H9 (cell line): Measurements from ENCODE around the gene PPAN. TPM values are rescaled to one million over a fixed set of nuclear protein-coding genes. Genes with fewer than 3 reads are reported as not detected.

Source experiments
- DNase-seq: peaks from one replicate; pipeline ENCODE4 v3.0.0-alpha.2; 2017
- H2AFZ ChIP-seq: one replicate; pipeline ENCODE4 v1.6.1; 2013; ENCODE audit warnings: mild to moderate bottlenecking, low read length, control low read depth, moderate library complexity
- H2AK5ac ChIP-seq: 2 replicates; pipeline ENCODE4 v1.6.1; 2013; ENCODE audit warnings: low read length, control low read depth, mixed read lengths; ENCODE audit not compliant: insufficient read length
- H2BK120ac ChIP-seq: one replicate; pipeline ENCODE4 v1.6.1; 2013; ENCODE audit warnings: low read depth, mild to moderate bottlenecking, low read length, control low read depth, inconsistent platforms; ENCODE audit not compliant: poor library complexity, severe bottlenecking
- H2BK12ac ChIP-seq: 2 replicates; pipeline ENCODE4 v1.6.1; 2013; ENCODE audit warnings: low read length, control low read depth, mixed read lengths, low read depth; ENCODE audit not compliant: insufficient read length
- H2BK15ac ChIP-seq: 2 replicates; pipeline ENCODE4 v1.6.1; 2013; ENCODE audit warnings: low read depth, low read length, control low read depth
- H2BK20ac ChIP-seq: one replicate; pipeline ENCODE4 v1.6.1; 2013; ENCODE audit warnings: low read depth, mild to moderate bottlenecking, low read length, control low read depth, inconsistent platforms; ENCODE audit not compliant: poor library complexity, severe bottlenecking
- H2BK5ac ChIP-seq: 2 replicates; pipeline ENCODE4 v1.6.1; 2013; ENCODE audit warnings: low read length, control low read depth, mixed read lengths; ENCODE audit not compliant: insufficient read length
- H3K14ac ChIP-seq: 2 replicates; pipeline ENCODE4 v1.6.1; 2013; ENCODE audit warnings: low read length, control low read depth; ENCODE audit not compliant: insufficient read depth
- H3K18ac ChIP-seq: 2 replicates; pipeline ENCODE4 v1.6.1; 2013; ENCODE audit warnings: low read depth, mild to moderate bottlenecking, mixed read lengths, low read length, control low read depth; ENCODE audit not compliant: insufficient read length
- H3K23ac ChIP-seq: 2 replicates; pipeline ENCODE4 v1.6.1; 2013; ENCODE audit warnings: low read length, control low read depth, mixed read lengths, low read depth; ENCODE audit not compliant: insufficient read length
- H3K23me2 ChIP-seq: 2 replicates; pipeline ENCODE4 v1.6.1; 2013; ENCODE audit warnings: low read depth, mild to moderate bottlenecking, mixed read lengths, low read length, control low read depth; ENCODE audit not compliant: insufficient read length, poor library complexity, severe bottlenecking
- H3K27ac ChIP-seq: 2 replicates; pipeline ENCODE4 v1.5.1; 2013; ENCODE audit warnings: low read length, control low read depth, mixed read lengths, low read depth; ENCODE audit not compliant: insufficient read length
- H3K27me3 ChIP-seq: 2 replicates; pipeline ENCODE4 v1.6.1; 2013; ENCODE audit warnings: low read length, control low read depth, inconsistent platforms; ENCODE audit not compliant: insufficient read depth
- H3K4ac ChIP-seq: 2 replicates; pipeline ENCODE4 v1.6.1; 2013; ENCODE audit warnings: low read depth, mild to moderate bottlenecking, control low read depth, inconsistent platforms, low read length, moderate library complexity
- H3K4me1 ChIP-seq: 2 replicates; pipeline ENCODE4 v1.6.1; 2013; ENCODE audit warnings: low read length, control low read depth, inconsistent platforms; ENCODE audit not compliant: insufficient read depth
- H3K4me2 ChIP-seq: 2 replicates; pipeline ENCODE4 v1.6.1; 2013; ENCODE audit warnings: low read length, control low read depth, mixed read lengths; ENCODE audit not compliant: insufficient read length, insufficient read depth
- H3K56ac ChIP-seq: 2 replicates; pipeline ENCODE4 v1.6.1; 2013; ENCODE audit warnings: low read depth, mild to moderate bottlenecking, mixed read lengths, low read length, control low read depth; ENCODE audit not compliant: insufficient read length
- H3K79me1 ChIP-seq: 2 replicates; pipeline ENCODE4 v1.6.1; 2013; ENCODE audit warnings: low read depth, mild to moderate bottlenecking, moderate library complexity, low read length, control low read depth, inconsistent platforms; ENCODE audit not compliant: insufficient read depth, poor library complexity, severe bottlenecking
- H3K79me2 ChIP-seq: 2 replicates; pipeline ENCODE4 v1.6.1; 2013; ENCODE audit warnings: low read length, control low read depth, inconsistent platforms; ENCODE audit not compliant: insufficient read depth
- H3K9ac ChIP-seq: 2 replicates; pipeline ENCODE4 v1.6.1; 2013; ENCODE audit warnings: low read length, control low read depth, mixed read lengths; ENCODE audit not compliant: insufficient read length; ENCODE audit errors: extremely low read depth
- H3K9me3 ChIP-seq: one replicate; pipeline ENCODE4 v1.6.1; 2013; ENCODE audit warnings: low read depth, low read length, inconsistent platforms; ENCODE audit not compliant: control insufficient read depth
- H3T11ph ChIP-seq: one replicate; pipeline ENCODE4 v1.6.1; 2013; ENCODE audit warnings: mild to moderate bottlenecking, low read length, control low read depth, inconsistent platforms
- H4K20me1 ChIP-seq: one replicate; pipeline ENCODE4 v1.6.1; 2013; ENCODE audit not compliant: control insufficient read depth, insufficient read length, insufficient read depth
- H4K5ac ChIP-seq: 2 replicates; pipeline ENCODE4 v1.6.1; 2013; ENCODE audit warnings: low read depth, mild to moderate bottlenecking, mixed read lengths, low read length, control low read depth; ENCODE audit not compliant: insufficient read length
- H4K8ac ChIP-seq: replicated peaks from 2 replicates; pipeline ENCODE4 v1.6.1; 2013; ENCODE audit warnings: low read length, control low read depth, mixed read lengths, low read depth; ENCODE audit not compliant: insufficient read length
- H4K91ac ChIP-seq: 2 replicates; pipeline ENCODE4 v1.6.1; 2013; ENCODE audit warnings: low read depth, mild to moderate bottlenecking, moderate library complexity, mixed read lengths, low read length, control low read depth; ENCODE audit not compliant: insufficient read length
- H3K27ac Mint-ChIP-seq, 3 experiments: 2 replicates in 2 of 3; 3 replicates in 1 of 3; pipeline ENCODE4 v1.8.0; 2020 to 2021; ENCODE audit warnings: mixed read lengths in 3 of 3, mild to moderate bottlenecking in 1 of 3, moderate library complexity in 1 of 3
- H3K27me3 Mint-ChIP-seq: 2 replicates; pipeline ENCODE4 v1.8.0; 2021; ENCODE audit warnings: low read depth, mild to moderate bottlenecking, moderate library complexity, mixed read lengths
- H3K36me3 Mint-ChIP-seq, 3 experiments: 2 replicates in 2 of 3; 3 replicates in 1 of 3; pipeline ENCODE4 v1.8.0; 2020 to 2021; ENCODE audit warnings: low read depth in 3 of 3, mixed read lengths in 3 of 3; ENCODE audit not compliant: insufficient read depth in 1 of 3
- H3K4me1 Mint-ChIP-seq, 2 experiments: 2 replicates each; pipeline ENCODE4 v1.8.0; 2020; ENCODE audit warnings: mixed read lengths in 2 of 2
- H3K4me3 Mint-ChIP-seq, 2 experiments: 2 replicates in 1 of 2; 3 replicates in 1 of 2; pipeline ENCODE4 v1.8.0; 2020 to 2021; ENCODE audit warnings: mild to moderate bottlenecking in 2 of 2, mixed read lengths in 2 of 2, moderate library complexity in 1 of 2
- H3K9me3 Mint-ChIP-seq, 2 experiments: 2 replicates in 1 of 2; 3 replicates in 1 of 2; pipeline ENCODE4 v1.8.0; 2020; ENCODE audit warnings: mild to moderate bottlenecking in 2 of 2, mixed read lengths in 2 of 2, moderate library complexity in 1 of 2
- CTCF ChIP-seq: fragments of 200-600 bp; sonication (generic); conservative IDR thresholded peaks from 3 replicates; pipeline ENCODE4 v1.8.0; 2021; ENCODE audit warnings: antibody characterized with exemption, mild to moderate bottlenecking
- WGBS: extraction: QIAGEN DNeasy Blood & Tissue Kit; methylation state at CpG from one replicate; pipeline ENCODE4 v1.1.7; 2013; ENCODE audit warnings: missing lambda C conversion rate, low lambda C conversion rate, mixed read lengths; ENCODE audit not compliant: insufficient read length; ENCODE audit errors: extremely low coverage; 5-methylcytosine and 5-hydroxymethylcytosine counted together
- total RNA-seq: library from RNA; stranded (reverse); gene quantifications from 2 replicates; pipeline ENCODE4 v1.2.1, GENCODE V29; 2021

Gene PPAN
- total RNA-seq, 1 experiment from 2014 or later, result 157 TPM

- H4K20me1 ChIP-seq, result no peaks in the 10 kb centered on the region
- no peak overlapping the region for H2BK15ac ChIP-seq
- H3K18ac ChIP-seq, result no peak overlapping the region
- H3K36me3 Mint-ChIP-seq, result peaks cover 35 to 74% (median 57%) of the 10 kb centered on the region in 3 experiments
- H3K27me3 ChIP-seq, result no peaks in the 10 kb centered on the region
- no CpG with 5 or more reads among the region's 19 CpGs for WGBS
- no peak overlapping the region for H3T11ph ChIP-seq
- H3K4ac ChIP-seq, result no peak overlapping the region
- no peak overlapping the region for H3K27ac ChIP-seq
- H4K5ac ChIP-seq, result no peak overlapping the region
- H2BK20ac ChIP-seq, result no peak overlapping the region
- H2AFZ ChIP-seq, result no peak overlapping the region
- no peak overlapping the region for H4K91ac ChIP-seq
- H3K27ac Mint-ChIP-seq, result peak overlapping the region in 1 of 3 experiments; percentile 44; a peak in 1 of 7 replicates
- H3K9ac ChIP-seq, result no peak overlapping the region
- no peaks in the 10 kb centered on the region; the same call in none of the 2 replicates for H3K27me3 Mint-ChIP-seq
- no peak overlapping the region for H3K4me2 ChIP-seq
- H2BK12ac ChIP-seq, result no peak overlapping the region
- no peak for DNase-seq
- no peak overlapping the region for H3K4me3 Mint-ChIP-seq
- H3K79me2 ChIP-seq, result peaks cover 7% of the 10 kb centered on the region; the same call in 1 of the 2 replicates
- H3K9me3 Mint-ChIP-seq, result no peaks in the 10 kb centered on the region; a peak in 1 of 5 replicates
- no peak overlapping the region for H2BK120ac ChIP-seq
- no peak for TF ChIP-seq CTCF
- no peak overlapping the region for H4K8ac ChIP-seq
- no peaks in the 10 kb centered on the region; the same call in 1 of the 2 replicates for H3K4me1 ChIP-seq
- H3K14ac ChIP-seq, result no peak overlapping the region
- no peaks in the 10 kb centered on the region for H3K79me1 ChIP-seq
- H3K56ac ChIP-seq, result no peak overlapping the region
- H2AK5ac ChIP-seq, result no peak overlapping the region
- H3K4me1 Mint-ChIP-seq, result peaks cover 7 to 14% of the 10 kb centered on the region in 2 experiments
- no peaks in the 10 kb centered on the region for H3K9me3 ChIP-seq
- H2BK5ac ChIP-seq, result no peak overlapping the region
- H3K23ac ChIP-seq, result no peak overlapping the region
- H3K23me2 ChIP-seq, result peaks cover 7% of the 10 kb centered on the region
Measured at GRCh38 chr19:10110972-10111317, 4.8 kb downstream of the PPAN start.
